GM12892 (cell line): ENCODE measurements around the gene S100A2.
"Not testable (repeated sequence)": the region's sequence is repeated elsewhere in the genome, so short reads cannot be mapped to it uniquely, and the experiment has no call there.

Experiments used
- DNase-seq: peaks from one replicate; pipeline ENCODE4 v3.0.0; 2011; ENCODE audit not compliant: insufficient read length
- FAIRE-seq: peaks from 2 replicates; lab custom pipeline; 2011; peaks lifted over from hg19 to GRCh38; lab: Jason Lieb, UNC
- POLR2A ChIP-seq: IDR thresholded peaks from 2 replicates; pipeline ENCODE4 v1.6.1; 2011; ENCODE audit warnings: low read depth, low read length, control low read depth
- POLR2AphosphoS5 ChIP-seq: IDR thresholded peaks from 2 replicates; pipeline ENCODE4 v1.6.1; 2011; ENCODE audit warnings: low read depth, low read length, control low read depth
- TAF1 ChIP-seq: IDR thresholded peaks from 2 replicates; pipeline ENCODE4 v1.6.1; 2011; ENCODE audit warnings: low read depth, mild to moderate bottlenecking, control low read depth, low read length, borderline replicate concordance

Gene S100A2

DNA sequence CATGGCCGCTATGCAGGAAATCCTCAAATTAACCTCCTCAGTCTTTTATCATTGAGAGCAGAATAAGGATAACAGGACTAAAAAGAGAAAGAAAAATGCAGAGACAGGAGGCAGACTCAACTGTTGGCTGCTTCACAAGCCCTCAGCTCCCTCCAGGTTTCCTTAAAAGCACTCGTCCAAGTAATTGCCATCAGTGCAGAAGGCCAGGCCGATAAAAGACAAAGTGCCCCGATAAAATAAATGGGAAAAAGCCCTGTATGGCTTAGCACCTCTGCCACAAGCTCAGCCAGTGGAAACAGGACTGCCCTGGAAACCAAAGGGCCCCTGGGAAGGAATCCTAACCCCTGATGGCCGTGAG lies 38.0 kb downstream of the S100A2 start:
- TF ChIP-seq POLR2A (no peak), POLR2AphosphoS5 (no peak), TAF1 (no peak)
- DNase-seq (no peak), FAIRE-seq (no peak)

DNA sequence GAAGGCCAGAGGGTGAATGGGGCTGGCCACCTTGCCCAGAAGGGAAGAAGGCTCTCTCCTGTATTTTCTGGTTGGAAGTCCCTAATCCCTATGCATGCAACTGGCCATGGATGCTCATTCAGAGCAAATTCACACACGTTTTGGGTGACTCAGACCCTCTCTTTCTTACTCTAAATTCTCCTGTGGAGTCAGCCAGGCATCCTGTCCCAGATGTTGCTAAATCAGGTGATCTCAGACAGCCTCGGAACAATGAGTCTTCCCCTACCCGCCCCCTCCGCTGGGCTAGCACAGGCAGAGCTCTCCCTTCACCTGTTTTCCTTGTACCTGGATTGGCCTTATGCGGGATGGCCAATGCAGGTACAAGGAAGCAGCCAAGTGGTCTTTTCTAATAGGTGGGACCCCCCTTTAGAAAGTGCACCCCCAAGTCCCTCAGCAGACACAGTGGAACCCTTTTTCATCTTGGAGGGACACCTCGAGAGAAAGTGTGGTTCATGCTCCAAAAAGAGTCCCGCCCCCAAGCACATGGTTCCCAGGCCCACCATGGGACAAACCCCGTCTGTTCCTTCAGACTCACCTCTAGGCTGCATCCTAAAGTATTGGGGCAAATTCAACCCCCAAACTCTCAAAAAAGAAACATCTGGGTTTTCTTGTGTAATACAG lies 38.5 kb downstream of the S100A2 start:
- FAIRE-seq (no peak), DNase-seq (no peak)
- TF ChIP-seq POLR2AphosphoS5, result no peak
- no peak for TF ChIP-seq POLR2A
- no peak for TF ChIP-seq TAF1

DNA sequence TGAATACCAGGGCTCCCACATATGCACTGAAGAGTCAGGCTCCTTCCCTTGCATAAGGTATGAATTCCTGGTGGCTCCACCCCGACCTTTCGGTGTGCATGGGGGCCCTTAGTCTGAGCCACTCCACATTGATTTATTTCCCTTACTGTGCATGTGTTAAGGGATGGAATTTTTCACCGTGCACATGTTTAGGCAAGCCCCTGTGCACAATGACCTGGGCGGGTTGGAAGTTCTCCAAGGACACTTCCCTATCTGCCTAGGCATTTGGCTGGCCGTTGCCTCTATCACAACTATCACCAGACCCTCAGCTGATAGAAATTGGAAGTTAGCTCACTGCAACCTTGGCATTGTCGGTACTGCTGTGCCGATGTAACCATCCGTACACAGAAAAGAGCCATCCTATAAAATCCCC lies 39.5 kb downstream of the S100A2 start:
- DNase-seq (no peak), FAIRE-seq (no peak)
- no peak for TF ChIP-seq POLR2A
- TF ChIP-seq TAF1, result no peak
- TF ChIP-seq POLR2AphosphoS5, result no peak

DNA sequence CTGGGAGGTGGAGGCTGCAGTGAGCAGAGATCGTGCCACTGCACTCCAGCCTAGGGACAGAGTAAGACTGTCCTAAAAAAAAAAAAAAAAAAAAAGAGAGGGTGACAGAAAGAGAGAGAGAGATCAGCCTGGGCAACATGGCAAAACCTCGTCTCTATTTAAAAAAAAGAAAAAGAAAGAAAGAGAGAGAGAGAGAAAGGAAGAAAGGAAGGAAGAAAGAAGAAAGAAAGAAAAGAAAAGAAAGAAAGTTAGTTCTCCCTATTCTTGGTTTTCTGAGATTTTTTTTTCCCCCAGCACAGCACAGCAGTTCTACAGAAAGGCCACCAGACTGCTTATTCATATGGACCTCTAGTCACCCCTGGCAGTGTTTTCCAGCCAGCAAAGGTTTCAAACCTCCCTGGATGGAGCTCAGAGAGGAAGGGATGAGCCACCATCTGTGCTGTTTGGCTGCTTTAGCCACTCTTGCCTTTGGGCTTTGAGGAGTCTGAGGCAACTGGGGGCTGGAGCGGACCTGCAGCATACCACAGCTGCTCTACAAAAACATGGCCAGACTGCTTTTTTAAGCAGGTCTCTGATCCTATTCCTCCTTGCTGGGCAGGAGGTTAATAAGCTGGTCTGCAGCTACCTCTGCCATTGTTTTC lies 40.4 kb downstream of the S100A2 start:
- DNase-seq (no peak), FAIRE-seq (no peak)
- TF ChIP-seq POLR2A (no peak), POLR2AphosphoS5 (no peak), TAF1 (no peak)

DNA sequence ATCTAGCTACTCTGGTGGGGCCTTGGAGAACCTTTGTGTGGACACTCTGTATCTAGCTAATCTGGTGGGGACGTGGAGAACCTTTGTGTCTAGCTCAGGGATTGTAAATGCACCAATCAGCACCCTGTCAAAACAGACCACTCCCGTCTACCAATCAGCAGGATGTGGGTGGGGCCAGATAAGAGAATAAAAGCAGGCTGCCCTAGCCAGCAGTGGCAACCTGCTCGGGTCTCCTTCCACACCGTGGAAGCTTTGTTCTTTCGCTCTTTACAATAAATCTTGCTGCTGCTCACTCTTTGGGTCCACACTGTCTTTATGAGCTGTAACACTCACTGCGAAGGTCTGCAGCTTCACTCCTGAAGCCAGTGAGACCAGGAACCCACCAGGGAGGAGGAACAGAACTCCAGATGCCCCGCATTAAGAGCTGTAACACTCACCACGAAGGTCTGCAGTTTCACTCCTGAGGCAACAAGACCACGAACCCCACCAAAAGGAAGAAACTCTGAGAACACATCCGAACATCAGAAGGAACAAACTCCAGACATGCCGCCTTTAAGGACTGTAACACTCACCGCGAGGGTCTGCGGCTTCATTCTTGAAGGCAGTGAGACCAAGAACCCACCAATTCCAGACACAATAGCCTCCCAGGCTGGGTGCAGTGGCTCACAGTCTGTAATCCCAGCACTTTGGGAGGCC lies 43.1 kb downstream of the S100A2 start:
- FAIRE-seq, DNase-seq: not testable (repeated sequence)

DNA sequence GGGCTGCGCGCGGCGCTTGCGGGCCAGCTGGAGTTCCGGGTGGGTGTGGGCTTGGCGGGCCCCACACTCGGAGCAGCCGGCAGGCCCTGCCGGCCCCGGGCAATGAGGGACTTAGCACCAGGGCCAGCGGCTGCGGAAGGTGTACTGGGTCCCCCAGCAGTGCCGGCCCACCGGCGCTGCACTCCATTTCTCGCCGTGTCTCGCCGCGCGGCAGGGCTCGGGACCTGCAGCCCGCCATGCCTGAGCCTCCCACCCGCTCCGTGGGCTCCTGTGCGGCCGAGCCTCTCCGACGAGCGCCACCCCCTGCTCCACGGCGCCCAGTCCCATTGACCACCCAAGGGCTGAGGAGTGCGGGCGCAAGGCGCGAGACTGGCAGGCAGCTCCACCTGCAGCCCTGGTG lies 43.8 kb downstream of the S100A2 start:
- DNase-seq, FAIRE-seq: not testable (repeated sequence)

DNA sequence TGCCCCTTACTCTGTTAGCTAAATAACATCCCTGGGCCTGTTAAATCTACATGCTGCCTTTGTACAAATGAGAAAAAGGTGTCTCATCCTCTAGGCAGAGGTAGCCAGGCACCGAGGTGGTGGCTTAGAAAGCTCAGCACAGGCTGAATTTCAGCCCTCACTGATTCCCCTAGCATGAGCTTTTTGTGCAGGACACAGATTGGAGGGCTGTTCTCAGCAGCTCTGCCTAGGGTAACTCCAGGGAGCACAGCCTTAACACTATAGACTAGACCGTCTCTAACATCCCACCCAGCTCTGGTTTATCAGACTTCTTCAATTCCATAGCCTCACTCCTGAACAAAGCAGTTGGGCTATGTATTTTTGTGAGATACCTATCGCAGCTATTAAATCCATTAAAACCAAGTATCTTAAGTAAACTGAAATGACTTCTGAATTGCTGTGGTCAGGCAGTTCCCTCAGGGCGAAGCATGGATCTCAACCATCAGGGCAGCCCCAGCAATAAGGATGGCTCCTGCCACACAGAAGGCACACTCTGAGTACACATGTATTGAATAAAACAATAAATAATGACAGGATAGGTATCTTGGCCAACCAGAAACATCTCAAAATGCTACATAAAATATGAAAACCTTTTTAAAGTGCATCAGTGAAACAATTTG lies 44.7 kb downstream of the S100A2 start:
- FAIRE-seq (no peak), DNase-seq (no peak)
- TF ChIP-seq POLR2AphosphoS5, result no peak
- no peak for TF ChIP-seq TAF1
- TF ChIP-seq POLR2A, result no peak

DNA sequence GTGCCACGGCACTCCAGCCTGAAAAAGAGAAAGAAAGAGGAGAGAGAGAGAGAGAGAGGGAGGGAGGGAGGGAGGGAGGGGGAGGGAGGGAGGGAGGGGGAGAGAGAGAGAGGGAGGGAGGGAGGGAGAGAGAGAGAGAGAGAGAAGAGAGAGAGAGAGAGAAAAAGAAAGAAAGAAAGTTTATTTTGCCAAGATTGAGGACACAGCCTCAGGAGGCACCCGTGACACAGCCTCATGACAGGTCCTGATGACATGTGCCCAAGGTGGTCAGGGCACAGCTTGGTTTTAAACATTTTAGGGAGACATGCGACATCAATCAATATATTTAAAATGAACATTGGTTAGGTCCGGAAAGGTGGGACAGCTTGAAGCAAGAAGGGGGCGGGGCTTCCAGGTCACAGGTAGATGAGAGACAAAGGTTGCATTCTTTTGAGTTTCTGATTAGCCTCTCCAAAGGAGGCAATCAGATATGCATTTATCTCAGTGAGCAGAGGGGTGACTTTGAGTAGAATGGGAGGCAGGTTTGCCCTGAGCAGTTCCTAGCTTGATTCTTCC lies 45.4 kb downstream of the S100A2 start:
- not testable (repeated sequence) for DNase-seq, FAIRE-seq

DNA sequence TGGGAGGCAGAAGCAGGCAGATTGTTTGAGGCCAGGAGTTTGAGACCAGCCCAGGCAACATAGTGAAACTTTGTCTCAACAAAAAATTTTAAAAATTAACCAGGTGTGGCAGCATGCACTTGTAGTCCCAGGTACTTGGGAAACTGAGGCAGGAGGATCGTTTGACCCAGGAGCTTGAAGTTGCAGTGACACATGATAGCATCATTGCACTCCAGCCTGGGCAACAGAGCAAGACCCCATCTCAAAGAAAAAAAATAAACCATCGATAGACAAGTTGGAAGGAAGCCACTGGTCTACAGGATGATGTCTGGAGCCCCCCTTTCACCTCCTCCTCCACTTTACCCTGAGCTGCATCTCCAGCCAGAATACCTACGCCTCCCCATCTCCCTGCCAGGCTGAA lies 46.4 kb downstream of the S100A2 start:
- no peak for TF ChIP-seq POLR2A
- no peak for TF ChIP-seq POLR2AphosphoS5
- no peak for TF ChIP-seq TAF1
- FAIRE-seq (no peak), DNase-seq (no peak)

DNA sequence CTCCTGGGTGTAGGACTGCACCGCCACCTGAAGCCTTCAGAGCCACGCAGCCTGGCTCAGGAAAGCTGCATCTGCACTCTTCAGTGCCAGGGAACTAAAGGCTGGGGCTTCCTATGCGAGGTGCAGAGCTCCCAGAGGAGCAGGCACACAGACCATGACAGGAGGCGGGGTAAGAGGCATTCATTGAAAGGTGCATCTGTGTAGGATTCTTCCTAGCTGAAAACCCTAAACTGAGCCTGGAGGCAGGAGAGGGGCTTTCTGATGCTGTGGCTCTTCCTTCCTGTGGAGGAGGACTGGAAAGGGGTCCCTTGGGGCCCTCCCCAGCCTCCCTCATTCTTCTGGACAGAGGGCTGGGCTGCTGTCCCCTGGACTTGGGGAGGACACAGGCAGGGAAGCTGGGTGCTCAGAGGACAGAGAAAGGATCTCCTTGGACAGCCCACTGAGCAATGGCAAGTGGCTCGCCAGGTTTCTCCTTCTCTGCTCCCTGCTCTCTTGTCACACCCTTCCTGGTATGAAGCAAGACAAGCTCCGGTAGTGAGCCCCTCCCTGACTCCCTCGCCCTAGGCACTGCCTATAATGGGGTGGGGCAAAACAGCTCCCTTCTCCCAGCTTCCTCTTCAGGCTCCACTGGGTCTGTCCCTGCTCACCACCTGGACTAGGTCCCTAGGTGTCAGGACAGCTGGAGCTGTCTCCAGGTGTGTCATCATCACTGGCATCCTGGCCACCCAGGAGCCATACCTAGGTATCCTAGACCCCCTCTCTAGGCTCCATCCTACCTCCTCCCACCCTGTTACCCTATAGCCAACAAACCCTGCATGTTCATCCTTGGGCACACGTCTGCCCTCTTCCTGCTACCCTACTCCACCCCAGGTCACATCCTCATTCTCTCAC lies 49.9 kb downstream of the S100A2 start:
- no peak for DNase-seq
- TF ChIP-seq POLR2A, result no peak
- FAIRE-seq, result no peak

DNA sequence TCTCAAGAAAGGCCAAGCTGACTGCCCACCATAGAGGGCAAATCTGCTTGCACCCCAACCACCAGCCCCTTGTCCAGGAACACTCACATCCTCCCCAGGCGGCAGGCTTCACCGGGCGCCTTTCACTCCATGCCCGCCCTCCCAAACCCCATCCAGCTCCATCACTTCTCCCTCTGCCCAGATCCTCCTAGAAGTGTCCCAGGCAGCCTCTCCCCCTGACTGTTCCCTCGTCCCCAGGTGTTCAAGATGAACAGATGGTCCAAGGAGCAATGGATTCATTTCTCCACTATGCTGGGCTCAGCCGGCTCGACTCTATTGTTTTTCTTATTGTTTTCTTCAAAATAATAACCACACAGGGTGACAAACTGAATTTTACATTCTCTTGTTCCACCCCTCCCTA lies 52.0 kb downstream of the S100A2 start:
- TF ChIP-seq POLR2AphosphoS5 (no peak), TAF1 (no peak)
- no peak for FAIRE-seq
- no peak for DNase-seq
